IMR-90 (cell line): ENCODE data around the gene ADRB2. TPM values are rescaled to one million over a fixed set of nuclear protein-coding genes. Genes with fewer than 3 reads are reported as not detected.

ENCODE experiments used
- ATAC-seq: fragments of 200-7000 bp; cut with Tn5 transposase; 2 replicates; pipeline ENCODE4 v1.9.1; 2020; ENCODE audit warnings: low read depth, mild to moderate bottlenecking, moderate library complexity
- BruUV-seq: library from RNA; stranded (reverse); fragments of 400-500 nt; replicated peaks from 2 replicates; lab custom pipeline; 2021; lab: Mats Ljungman, UMichigan
- CTCF ChIA-PET: fragments of 300-600 bp; formaldehyde crosslinking; extraction: SDS; loops from one replicate; lab custom pipeline; 2021; ENCODE audit warnings: antibody characterized with exemption; lab: Yijun Ruan, JAX
- POLR2A ChIA-PET: fragments of 300-600 bp; sonication (Branson Sonifier 250); formaldehyde crosslinking; loops from one replicate; lab custom pipeline; 2022; ENCODE audit warnings: antibody characterized with exemption; ENCODE audit not compliant: unreplicated experiment; lab: Charles Lee
- DNase-seq: peaks from one replicate; pipeline ENCODE4 v3.0.0; 2013
- H2AFZ ChIP-seq: replicated peaks from 2 replicates; pipeline ENCODE3; 2013; ENCODE audit warnings: low read length, mild to moderate bottlenecking; ENCODE audit not compliant: poor library complexity
- H2AK5ac ChIP-seq: 2 replicates; pipeline ENCODE4 v1.6.1; 2013; ENCODE audit warnings: low read depth, low read length, inconsistent platforms
- H2AK9ac ChIP-seq: replicated peaks from 2 replicates; pipeline ENCODE3; 2013; ENCODE audit warnings: mild to moderate bottlenecking, low read depth, low read length, moderate library complexity; ENCODE audit not compliant: poor library complexity
- H2BK120ac ChIP-seq: 2 replicates; pipeline ENCODE4 v1.6.1; 2013; ENCODE audit warnings: low read depth, low read length, inconsistent platforms
- H2BK15ac ChIP-seq: 3 replicates; pipeline ENCODE4 v1.6.1; 2013; ENCODE audit warnings: low read depth, low read length, inconsistent platforms
- H2BK20ac ChIP-seq: 2 replicates; pipeline ENCODE4 v1.6.1; 2013; ENCODE audit warnings: low read depth, mild to moderate bottlenecking, inconsistent platforms, low read length, moderate library complexity
- H2BK5ac ChIP-seq: 2 replicates; pipeline ENCODE4 v1.6.1; 2013; ENCODE audit warnings: mild to moderate bottlenecking, low read depth, low read length, inconsistent platforms; ENCODE audit not compliant: poor library complexity, severe bottlenecking
- H3K14ac ChIP-seq: replicated peaks from 2 replicates; pipeline ENCODE4 v1.6.1; 2013; ENCODE audit warnings: low read depth, low read length, inconsistent platforms
- H3K18ac ChIP-seq: 2 replicates; pipeline ENCODE4 v1.6.1; 2013; ENCODE audit warnings: low read depth, low read length, control low read depth
- H3K23ac ChIP-seq: 2 replicates; pipeline ENCODE4 v1.6.1; 2013; ENCODE audit warnings: low read depth, low read length, inconsistent platforms
- H3K27ac ChIP-seq: 2 replicates; pipeline ENCODE4 v1.5.1; 2013; ENCODE audit warnings: mild to moderate bottlenecking, control low read depth, low read length; ENCODE audit not compliant: insufficient read depth
- H3K27me3 ChIP-seq: 2 replicates; pipeline ENCODE4 v1.6.1; 2013; ENCODE audit warnings: low read length; ENCODE audit not compliant: control insufficient read depth, insufficient read depth
- H3K36me3 ChIP-seq: 2 replicates; pipeline ENCODE4 v1.6.1; 2013; ENCODE audit warnings: low read length, mixed read lengths; ENCODE audit not compliant: control insufficient read depth, insufficient read depth
- H3K4ac ChIP-seq: 2 replicates; pipeline ENCODE4 v1.6.1; 2013; ENCODE audit warnings: low read depth, low read length, inconsistent platforms
- H3K4me1 ChIP-seq: 2 replicates; pipeline ENCODE4 v1.6.1; 2013; ENCODE audit warnings: low read length, mixed read lengths; ENCODE audit not compliant: control insufficient read depth, insufficient read depth
- H3K4me2 ChIP-seq: 2 replicates; pipeline ENCODE4 v1.6.1; 2013; ENCODE audit warnings: low read depth, mild to moderate bottlenecking, control low read depth, low read length, moderate library complexity
- H3K4me3 ChIP-seq: 2 replicates; pipeline ENCODE4 v1.5.1; 2013; ENCODE audit warnings: low read depth, mild to moderate bottlenecking, control low read depth, low read length, moderate library complexity; ENCODE audit not compliant: insufficient read depth
- H3K56ac ChIP-seq: 2 replicates; pipeline ENCODE4 v1.6.1; 2013; ENCODE audit warnings: low read length, inconsistent platforms; ENCODE audit not compliant: insufficient read depth; ENCODE audit errors: extremely low read depth
- H3K79me1 ChIP-seq, 2 experiments: 2 replicates each; pipeline ENCODE4 v1.6.1; 2013; ENCODE audit warnings: low read length in 2 of 2, inconsistent platforms in 1 of 2, low read depth in 1 of 2
- H3K9ac ChIP-seq: 2 replicates; pipeline ENCODE4 v1.6.1; 2013; ENCODE audit warnings: low read depth, low read length, control low read depth
- H3K9me1 ChIP-seq: 2 replicates; pipeline ENCODE4 v1.6.1; 2013; ENCODE audit warnings: low read length, inconsistent platforms; ENCODE audit not compliant: insufficient read depth
- H3K9me3 ChIP-seq: 2 replicates; pipeline ENCODE4 v1.6.1; 2013; ENCODE audit warnings: low read length; ENCODE audit not compliant: control insufficient read depth, insufficient read depth
- H4K20me1 ChIP-seq: 2 replicates; pipeline ENCODE4 v1.6.1; 2013; ENCODE audit warnings: low read length, inconsistent platforms; ENCODE audit not compliant: insufficient read depth
- H4K5ac ChIP-seq: 2 replicates; pipeline ENCODE4 v1.6.1; 2013; ENCODE audit warnings: mild to moderate bottlenecking, low read depth, low read length, control low read depth
- H4K8ac ChIP-seq, 2 experiments: 2 replicates each; pipeline ENCODE4 v1.6.1; 2013; ENCODE audit warnings: low read depth in 2 of 2, low read length in 2 of 2, control low read depth in 1 of 2, inconsistent platforms in 1 of 2
- H4K91ac ChIP-seq: 2 replicates; pipeline ENCODE4 v1.6.1; 2013; ENCODE audit warnings: low read depth, low read length, inconsistent platforms; ENCODE audit not compliant: insufficient read depth
- BHLHE40 ChIP-seq: fragments of 150-350 bp; IDR thresholded peaks from 2 replicates; pipeline ENCODE4 v1.6.1; 2016; ENCODE audit warnings: mild to moderate bottlenecking, low read depth, low read length
- CEBPB ChIP-seq: IDR thresholded peaks from 2 replicates; pipeline ENCODE4 v1.6.1; 2012; ENCODE audit warnings: low read depth, low read length, improper control_type of control experiment
- CTCF ChIP-seq: conservative IDR thresholded peaks from 2 replicates; pipeline ENCODE4 v1.5.1; 2012; ENCODE audit warnings: mild to moderate bottlenecking, low read depth, low read length, improper control_type of control experiment
- ELK1 ChIP-seq: fragments of 150-350 bp; IDR thresholded peaks from 2 replicates; pipeline ENCODE4 v1.6.1; 2016; ENCODE audit warnings: low read depth, mild to moderate bottlenecking, low read length, moderate library complexity, borderline replicate concordance
- FOS ChIP-seq: fragments of 150-350 bp; IDR thresholded peaks from 2 replicates; pipeline ENCODE4 v1.6.1; 2016; ENCODE audit warnings: low read depth, low read length
- MAFK ChIP-seq: IDR thresholded peaks from 2 replicates; pipeline ENCODE4 v1.6.1; 2012; ENCODE audit warnings: low read depth, low read length, improper control_type of control experiment
- MAZ ChIP-seq: IDR thresholded peaks from 2 replicates; pipeline ENCODE4 v1.6.1; 2012; ENCODE audit warnings: low read depth, mild to moderate bottlenecking, low read length, improper control_type of control experiment, moderate library complexity, borderline replicate concordance
- MXI1 ChIP-seq: IDR thresholded peaks from 2 replicates; pipeline ENCODE4 v1.6.1; 2012; ENCODE audit warnings: low read depth, mild to moderate bottlenecking, low read length, moderate library complexity, borderline replicate concordance
- POLR2A ChIP-seq: IDR thresholded peaks from 2 replicates; pipeline ENCODE4 v1.6.1; 2012; ENCODE audit warnings: mild to moderate bottlenecking, low read depth, low read length
- RCOR1 ChIP-seq: IDR thresholded peaks from 2 replicates; pipeline ENCODE4 v1.6.1; 2012; ENCODE audit warnings: mild to moderate bottlenecking, low read length, improper control_type of control experiment; ENCODE audit not compliant: insufficient replicate concordance
- SMC3 ChIP-seq: fragments of 150-350 bp; IDR thresholded peaks from 2 replicates; pipeline ENCODE4 v1.6.1; 2016; ENCODE audit warnings: low read depth, mild to moderate bottlenecking, antibody characterized with exemption, low read length, moderate library complexity
- USF2 ChIP-seq: fragments of 150-350 bp; IDR thresholded peaks from 2 replicates; pipeline ENCODE4 v1.6.1; 2017; ENCODE audit warnings: mild to moderate bottlenecking, antibody characterized with exemption, low read length, low read depth
- WGBS, 2 experiments: methylation state at CpG; one replicate each; pipeline versions ENCODE4 v1.1.5 to v1.1.7; 2013; ENCODE audit warnings: missing lambda C conversion rate in 2 of 2; ENCODE audit not compliant: insufficient read length in 1 of 2; ENCODE audit errors: extremely low coverage in 2 of 2; 5-methylcytosine and 5-hydroxymethylcytosine counted together
- dilution Hi-C: fragments of 300-500 bp; cut with HindIII; formaldehyde crosslinking; loops from one replicate; pipeline ENCODE4 v1.14.3; 2018; ENCODE audit warnings: low sequenced_read_pairs; ENCODE audit not compliant: unreplicated experiment
- in situ Hi-C: fragments of 300-500 bp; cut with MboI; formaldehyde crosslinking; loops from 3 replicates; pipeline ENCODE4 v1.14.3; 2019; ENCODE audit warnings: low sequenced_read_pairs, inconsistent platforms, mixed read lengths
- intact Hi-C: fragments of 100-400 bp; cut with micrococcal nuclease; formaldehyde crosslinking; loops from 2 replicates; pipeline ENCODE4 v1.10.0; 2022
- polyA plus RNA-seq, 3 experiments: library from polyadenylated mRNA; depleted of rRNA; stranded (reverse); fragments of >200 nt; gene quantifications; 2 replicates each; pipeline ENCODE4 v1.2.3, GENCODE V29; 2012; ENCODE audit warnings: low replicate concordance in 1 of 3
- total RNA-seq: library from RNA; depleted of rRNA; stranded (reverse); fragments of >200 nt; gene quantifications from 2 replicates; pipeline ENCODE4 v1.2.3, GENCODE V29; 2012

ADRB2 gene
- total and polyA plus RNA-seq, 2 of the 4 experiments (the other 2 are of a cell fraction) = 1.6 to 3.4 TPM

- dilution Hi-C loops = no loop called here
These were observed 27.5 kb downstream of the ADRB2 start for GRCh38 chr5:148853868-148854267.

More at GRCh38 chr5:148853868-148854267, 27.5 kb downstream of the ADRB2 start:
- no peak overlapping the region for H4K8ac ChIP-seq
- H3K27me3 ChIP-seq = no peaks in the 10 kb centered on the region
- intact Hi-C loops (no loop called here), in situ Hi-C loops (no loop called here)
- H3K23ac ChIP-seq = no peak overlapping the region
- H3K27ac ChIP-seq = no peak overlapping the region
- ATAC-seq (no peak), DNase-seq (no peak)
- BruUV-seq = no TSS peak
- H3K9ac ChIP-seq = no peak overlapping the region
- H2BK20ac ChIP-seq = no peak overlapping the region
- H3K9me3 ChIP-seq = no peaks in the 10 kb centered on the region
- 100% methylated on average over 1 of the region's 2 CpGs; no CpG with 5 or more reads in 1 of the 2 experiments for WGBS, 2 experiments
- H3K18ac ChIP-seq = no peak overlapping the region
- H3K9me1 ChIP-seq = no peaks in the 10 kb centered on the region
- no peaks in the 10 kb centered on the region for H3K4me1 ChIP-seq
- TF ChIP-seq MAFK (no peak), BHLHE40 (no peak), RCOR1 (no peak), USF2 (no peak), MXI1 (no peak), CTCF (no peak), SMC3 (no peak), POLR2A (no peak), MAZ (no peak), ELK1 (no peak), CEBPB (no peak), FOS (no peak)
- no peak overlapping the region for H2AFZ ChIP-seq
- H3K14ac ChIP-seq = no peak overlapping the region
- H2BK15ac ChIP-seq = no peak overlapping the region
- H2BK5ac ChIP-seq = no peak overlapping the region
- H3K4me3 ChIP-seq = no peak overlapping the region
- no peak overlapping the region for H3K4ac ChIP-seq
- POLR2A ChIA-PET = no interaction called here
- H4K20me1 ChIP-seq = no peaks in the 10 kb centered on the region
- no peak overlapping the region for H4K5ac ChIP-seq
- H3K79me1 ChIP-seq = no peaks in the 10 kb centered on the region
- H3K56ac ChIP-seq = no peak overlapping the region
- no peaks in the 10 kb centered on the region for H3K36me3 ChIP-seq
- H3K4me2 ChIP-seq = no peak overlapping the region
- H4K91ac ChIP-seq = no peak overlapping the region
- H2AK9ac ChIP-seq = no peak overlapping the region
- H2BK120ac ChIP-seq = no peak overlapping the region
- CTCF ChIA-PET = no interaction called here
- no peak overlapping the region for H2AK5ac ChIP-seq
